Measurements from ENCODE around the gene ADARB1.

- TF ChIP-seq ZNF274 (IDR thresholded peaks at IDR 0.05; ENCODE audit: low read depth, low read length) (no peak), YY1 (IDR thresholded peaks at IDR 0.05; ENCODE audit: insufficient read depth, insufficient read length) (no peak)
Measured at GRCh38 chr21:45114475-45114874, 40.1 kb downstream of the ADARB1 start.

Data from NT2/D1 (cell line).